SKM-1 treated with dmso at 0.1 percent for 144 hours (cell line): ENCODE results near the gene MLH1.
"Not testable (repeated sequence)": the region's sequence is repeated elsewhere in the genome, so short reads cannot be mapped to it uniquely, and the experiment has no call there.

Source experiments
- DNase-seq: peaks from one replicate; lab custom pipeline; 2025; ENCODE audit not compliant: unreplicated experiment; lab: John Stamatoyannopoulos, UW

The MLH1 gene

DNA sequence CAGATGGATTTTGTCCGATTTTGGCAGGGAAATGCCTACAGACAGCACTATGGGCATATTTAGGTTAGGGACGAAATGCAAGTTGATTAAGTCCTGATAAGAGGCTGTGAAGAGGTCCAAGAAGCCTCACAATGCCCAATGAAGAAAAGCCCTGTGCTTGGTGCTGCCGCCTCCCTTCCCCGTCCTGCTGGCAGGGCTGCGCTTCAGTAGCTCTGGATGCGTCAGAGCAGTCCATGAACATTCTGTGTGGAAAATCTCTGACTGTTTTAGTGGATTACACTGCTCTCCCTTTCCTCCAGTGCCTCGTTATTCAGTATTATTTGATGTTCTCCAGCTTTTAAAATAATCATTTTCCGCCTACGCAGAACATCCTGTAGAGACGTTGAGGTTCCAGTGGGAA is 39.6 kb downstream of the MLH1 start:
- no peak for DNase-seq

- DNase-seq = no peak
Observed at GRCh38 chr3:37037352-37037751, 44.0 kb downstream of the MLH1 start.

DNA sequence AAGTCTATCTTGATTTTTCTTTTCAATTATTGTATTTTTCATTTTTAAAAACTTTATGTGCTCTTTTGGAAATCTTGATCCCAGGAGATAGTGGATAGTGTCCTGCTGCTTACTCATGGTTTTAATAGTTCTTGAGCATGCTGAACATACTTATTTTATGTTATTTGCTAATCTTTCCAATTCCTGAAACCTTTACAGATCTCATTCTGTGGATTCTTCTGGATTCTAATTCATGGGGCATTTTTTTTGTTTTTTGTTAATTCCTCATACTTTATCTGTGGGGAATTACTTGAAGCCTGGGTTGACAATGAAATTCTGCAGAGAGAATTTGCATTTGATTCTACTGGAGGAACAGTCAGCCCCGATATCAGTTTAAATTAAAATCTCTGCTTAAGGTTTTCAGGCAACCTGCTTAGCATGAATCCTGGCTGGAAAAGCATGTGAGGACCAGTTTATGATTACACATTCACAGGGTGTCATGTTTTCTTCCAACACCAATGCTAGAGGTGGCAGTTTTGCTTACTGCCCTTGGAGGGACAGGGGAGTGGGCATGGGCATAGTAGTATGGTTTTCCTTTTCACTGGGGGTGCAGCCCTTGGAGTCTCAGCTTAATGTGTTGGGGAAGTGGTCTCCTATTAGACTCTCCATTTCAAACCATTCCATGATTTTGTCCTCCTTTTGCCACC is 46.0 kb downstream of the MLH1 start:
- no peak for DNase-seq

DNA sequence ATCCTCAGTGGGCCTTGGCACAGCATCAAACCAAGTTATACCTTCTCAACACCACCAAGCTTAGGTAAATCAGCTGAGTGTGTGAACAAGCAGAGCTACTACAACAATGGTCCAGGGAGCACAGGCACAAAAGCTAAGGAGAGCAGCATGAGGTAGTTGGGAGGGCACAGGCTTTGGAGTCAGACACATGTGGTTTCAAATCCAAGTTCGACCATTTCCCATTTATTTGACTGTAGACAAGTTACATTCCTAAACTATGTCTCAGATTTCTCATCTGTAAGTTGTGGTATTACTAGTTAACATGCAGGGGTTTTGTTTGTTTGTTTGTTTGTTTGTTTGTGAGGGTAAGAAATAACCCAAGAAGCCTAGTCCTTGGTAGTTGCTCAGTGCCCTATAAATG is 46.9 kb downstream of the MLH1 start:
- no peak for DNase-seq

DNA sequence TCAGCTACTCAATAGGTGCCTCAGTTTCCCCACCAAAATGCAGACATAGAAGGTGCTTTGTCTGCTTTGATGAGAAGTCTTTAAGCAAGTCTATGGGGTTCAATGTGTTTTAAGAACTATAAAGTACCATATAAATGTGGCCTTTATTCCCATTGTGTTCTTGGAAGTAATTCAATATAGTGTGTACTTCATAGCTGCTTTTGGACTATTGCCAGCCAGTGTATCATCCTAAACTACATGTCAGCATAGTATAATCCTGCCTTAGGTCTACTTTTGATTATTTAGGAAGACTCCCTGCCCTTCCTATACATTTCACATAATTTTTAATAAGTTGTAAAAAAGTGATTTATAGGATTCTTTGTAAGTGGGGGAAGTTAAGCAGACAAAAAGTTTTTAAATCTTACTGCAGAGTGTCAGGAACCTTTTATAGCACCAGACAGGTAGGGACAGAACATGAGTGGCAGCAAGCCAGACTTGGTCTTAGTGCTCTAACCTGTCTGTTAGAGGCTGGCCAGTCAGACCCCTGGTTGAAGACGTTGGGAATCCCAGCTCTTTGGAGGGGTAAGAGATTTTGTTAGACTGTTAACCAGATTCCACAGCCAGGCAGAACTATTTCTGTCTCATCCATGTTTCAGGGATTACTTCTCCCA is 48.4 kb downstream of the MLH1 start:
- no peak for DNase-seq

DNA sequence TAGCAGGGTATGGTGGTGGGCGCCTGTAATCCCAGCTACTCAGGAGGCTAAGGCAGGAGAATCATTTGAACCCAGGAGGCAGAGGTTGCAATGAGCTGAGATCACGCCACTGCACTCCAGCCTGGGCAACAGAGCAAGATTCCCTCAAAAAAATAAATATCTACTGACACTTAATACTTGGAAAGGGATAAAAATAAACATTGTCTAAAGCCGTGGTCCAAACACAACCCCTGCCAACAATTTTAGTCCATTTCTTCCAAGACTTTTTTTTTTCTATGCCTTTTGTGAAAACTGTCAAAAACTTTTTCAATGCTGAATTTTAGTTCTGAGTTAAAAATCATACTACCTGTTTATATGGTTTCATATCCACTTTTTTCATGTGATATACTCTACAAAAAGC is 49.4 kb downstream of the MLH1 start:
- DNase-seq = not testable (repeated sequence)

DNA sequence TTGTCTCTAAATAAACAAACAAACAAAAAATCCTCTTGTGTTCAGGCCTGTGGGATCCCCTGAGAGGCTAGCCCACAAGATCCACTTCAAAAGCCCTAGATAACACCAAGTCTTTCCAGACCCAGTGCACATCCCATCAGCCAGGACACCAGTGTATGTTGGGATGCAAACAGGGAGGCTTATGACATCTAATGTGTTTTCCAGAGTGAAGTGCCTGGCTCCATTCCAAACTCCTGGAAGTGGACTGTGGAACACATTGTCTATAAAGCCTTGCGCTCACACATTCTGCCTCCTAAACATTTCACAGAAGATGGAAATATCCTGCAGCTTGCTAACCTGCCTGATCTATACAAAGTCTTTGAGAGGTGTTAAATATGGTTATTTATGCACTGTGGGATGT is 57.0 kb downstream of the MLH1 start:
- no peak for DNase-seq

DNA sequence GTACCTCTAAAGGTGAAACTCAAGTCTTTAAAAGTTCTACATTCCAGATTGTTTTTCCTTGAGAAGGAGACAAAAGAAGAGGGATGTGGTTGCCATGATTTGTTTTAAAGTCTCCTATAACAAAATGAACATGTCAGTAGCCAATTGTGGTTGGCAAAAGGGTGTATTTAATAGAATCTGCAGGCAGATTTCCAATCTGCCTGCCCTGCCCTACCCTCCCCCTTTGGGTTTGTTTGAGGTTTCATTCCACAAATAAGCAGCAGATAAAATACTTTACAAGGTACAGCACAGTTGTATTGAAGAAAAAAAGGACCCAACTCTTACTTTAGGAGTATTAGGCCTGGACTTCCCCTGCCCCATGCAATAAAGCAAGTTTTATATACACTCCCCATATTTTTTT is 59.5 kb downstream of the MLH1 start:
- DNase-seq = no peak

GRCh38 chr3:37053337-37053736 is 60.0 kb downstream of the MLH1 start:
- DNase-seq = no peak

- no peak for DNase-seq
Observed at GRCh38 chr3:37053753-37054152, 60.4 kb downstream of the MLH1 start.

- no peak for DNase-seq
Observed at GRCh38 chr3:37054370-37054769, 61.1 kb downstream of the MLH1 start.

DNA sequence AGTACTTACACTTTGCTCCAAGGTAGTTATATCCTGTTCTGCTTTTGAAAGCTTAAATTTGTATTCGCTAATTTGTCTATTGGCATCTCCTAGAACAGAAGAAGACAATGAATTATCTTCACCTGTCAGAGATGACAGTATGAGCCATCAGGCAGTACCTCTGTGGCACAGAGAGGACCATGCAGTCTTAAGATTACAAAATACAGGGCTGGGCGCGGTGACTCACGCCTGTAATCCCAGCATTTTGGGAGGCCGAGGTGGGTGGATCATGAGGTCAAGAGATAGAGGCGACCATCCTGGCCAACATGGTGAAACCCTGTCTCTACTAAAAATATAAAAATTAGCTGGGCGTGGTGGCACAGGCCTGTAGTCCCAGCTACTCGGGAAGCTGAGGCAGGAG is 61.8 kb downstream of the MLH1 start:
- not testable (repeated sequence) for DNase-seq

GRCh38 chr3:37056826-37057225 is 63.5 kb downstream of the MLH1 start:
- no peak for DNase-seq

DNA sequence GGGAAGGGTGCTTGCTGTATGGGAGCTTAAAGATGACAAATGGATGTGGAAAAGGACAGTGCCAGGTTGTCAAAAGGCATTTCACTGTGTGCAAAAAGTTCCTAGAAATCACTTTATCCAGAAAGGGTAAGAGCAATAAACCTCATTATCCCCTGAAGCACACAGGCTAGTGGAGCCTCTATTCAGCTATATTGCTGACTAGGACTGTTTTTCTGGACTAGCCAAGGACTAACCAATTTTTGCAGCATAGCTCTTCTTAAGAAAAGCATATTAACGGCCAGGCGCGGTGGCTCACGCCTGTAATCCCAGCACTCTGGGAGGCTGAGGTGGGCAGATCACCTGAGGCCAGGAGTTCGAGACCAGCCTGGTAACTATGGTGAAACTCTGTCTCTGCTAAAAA is 64.8 kb downstream of the MLH1 start:
- no peak for DNase-seq

DNA sequence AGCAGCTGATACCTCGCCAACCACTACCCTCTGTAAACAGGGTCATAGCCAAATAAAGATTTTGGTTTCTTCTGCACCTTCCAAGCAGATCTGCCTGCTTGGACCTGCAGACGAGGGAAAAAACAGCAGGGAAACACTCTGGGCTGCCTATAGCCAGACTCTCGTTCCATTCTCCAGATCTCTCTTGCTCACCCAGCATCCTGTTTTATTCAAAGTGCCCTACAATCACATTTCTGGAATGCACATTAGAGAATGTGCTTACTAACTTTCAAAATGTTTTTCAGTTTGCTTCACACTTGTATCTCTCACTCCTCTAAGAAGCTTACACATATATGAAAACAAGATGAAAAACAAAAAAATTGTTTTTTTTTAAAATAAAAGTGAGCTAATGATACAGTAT is 71.4 kb downstream of the MLH1 start:
- DNase-seq = no peak

- no peak for DNase-seq
Observed at GRCh38 chr3:37067577-37067976, 74.3 kb downstream of the MLH1 start.

DNA sequence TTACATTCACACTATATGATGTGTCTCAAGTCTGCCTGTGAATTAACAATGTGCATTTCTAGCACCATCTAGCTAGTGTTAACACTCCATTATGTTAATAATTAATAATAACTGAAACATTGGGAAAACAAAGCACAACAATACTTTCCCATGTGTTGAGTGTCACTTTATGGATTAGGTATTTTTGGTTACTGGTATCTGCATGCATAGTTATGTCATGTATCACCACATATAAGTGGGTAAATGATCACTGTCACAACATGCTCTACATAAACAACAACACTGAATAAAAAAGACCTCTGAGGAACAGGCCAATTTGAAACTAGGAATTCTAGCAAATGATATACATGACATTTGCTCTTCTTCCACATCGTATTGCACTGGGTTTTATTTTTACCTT is 74.7 kb downstream of the MLH1 start:
- DNase-seq = no peak

DNA sequence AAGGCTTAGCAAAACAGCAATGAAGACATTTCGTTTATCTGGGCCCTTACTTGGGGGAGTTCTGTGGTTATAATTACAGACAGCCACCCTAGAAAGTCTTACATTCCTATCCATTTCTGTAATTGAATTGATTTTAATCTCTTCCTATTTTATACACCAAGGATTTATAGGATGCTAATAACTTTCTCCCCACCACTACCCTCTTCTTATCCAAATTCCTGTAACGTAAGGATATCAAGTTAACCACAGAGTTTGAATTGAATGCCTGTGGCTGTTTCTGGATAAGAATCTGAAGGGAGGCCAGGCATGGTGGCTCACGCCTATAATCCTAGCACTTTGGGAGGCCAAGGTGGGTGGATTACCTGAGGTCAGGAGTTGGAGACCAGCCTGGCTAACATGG is 78.6 kb downstream of the MLH1 start:
- DNase-seq = no peak

- no peak for DNase-seq
Observed at GRCh38 chr3:37072892-37073291, 79.6 kb downstream of the MLH1 start.

GRCh38 chr3:37074178-37074577 is 80.9 kb downstream of the MLH1 start:
- no peak for DNase-seq

GRCh38 chr3:37075955-37076354 is 82.6 kb downstream of the MLH1 start:
- DNase-seq = no peak

DNA sequence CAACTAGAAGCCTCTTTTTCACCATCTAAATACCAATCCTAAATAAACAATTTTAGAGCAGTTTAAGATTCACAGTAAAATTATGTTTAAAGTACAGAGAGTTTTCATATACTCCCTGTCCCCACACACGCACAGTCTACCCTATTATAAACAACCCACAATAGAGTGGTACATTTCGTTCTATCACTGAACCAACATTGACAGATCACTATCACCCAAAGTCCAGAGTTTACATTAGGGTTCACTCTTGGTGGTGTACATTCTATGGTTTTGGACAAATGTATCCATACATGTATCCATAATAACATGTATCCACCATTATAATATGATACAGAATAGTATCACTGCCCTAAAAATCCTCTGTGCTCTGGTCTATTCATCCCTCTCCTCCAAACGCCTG is 89.0 kb downstream of the MLH1 start:
- no peak for DNase-seq

DNA sequence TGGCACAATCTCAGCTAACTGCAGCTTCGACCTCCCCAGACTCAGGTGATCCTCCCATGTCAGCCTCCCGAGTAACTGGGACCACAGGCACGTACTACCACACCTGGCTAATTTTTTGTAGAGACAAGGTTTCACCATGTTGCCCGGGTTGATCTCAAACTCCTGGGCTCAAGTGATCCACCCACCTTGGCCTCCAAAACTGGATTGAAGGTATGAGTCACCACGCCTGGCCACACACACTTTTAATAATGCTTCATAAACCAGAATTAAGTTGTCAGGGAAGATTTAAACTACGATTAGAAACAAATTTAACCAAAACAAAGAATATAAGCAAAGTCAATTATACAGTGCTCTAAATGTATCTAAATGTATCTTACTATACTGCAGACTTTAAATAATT is 93.6 kb downstream of the MLH1 start:
- DNase-seq = no peak
